GM19240 (cell line): Measurements from ENCODE around the gene PPARG.

ENCODE experiments used
- DNase-seq: peaks from one replicate; pipeline ENCODE4 v3.0.0; 2011; ENCODE audit warnings: low spot score; ENCODE audit not compliant: insufficient read length

The PPARG gene

DNA sequence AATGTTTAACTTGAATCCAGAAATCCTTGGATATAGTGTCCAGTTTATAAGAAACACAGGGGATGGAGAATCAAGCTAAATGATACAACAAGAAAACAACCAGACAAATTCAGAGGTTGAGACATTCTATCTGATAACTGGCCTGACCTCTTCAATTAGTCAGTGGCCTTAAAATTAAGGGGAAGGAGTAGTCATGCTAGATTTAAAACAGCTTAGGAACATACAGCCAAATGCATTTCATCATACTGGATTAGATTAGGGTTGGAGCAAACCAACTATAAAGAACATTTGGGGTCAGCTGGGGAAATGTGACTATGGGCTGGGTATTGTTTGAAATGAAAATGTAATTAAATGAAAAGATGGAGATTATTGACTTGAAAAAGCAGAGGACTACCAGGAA lies 53.3 kb downstream of the PPARG start:
- no peak for DNase-seq

DNA sequence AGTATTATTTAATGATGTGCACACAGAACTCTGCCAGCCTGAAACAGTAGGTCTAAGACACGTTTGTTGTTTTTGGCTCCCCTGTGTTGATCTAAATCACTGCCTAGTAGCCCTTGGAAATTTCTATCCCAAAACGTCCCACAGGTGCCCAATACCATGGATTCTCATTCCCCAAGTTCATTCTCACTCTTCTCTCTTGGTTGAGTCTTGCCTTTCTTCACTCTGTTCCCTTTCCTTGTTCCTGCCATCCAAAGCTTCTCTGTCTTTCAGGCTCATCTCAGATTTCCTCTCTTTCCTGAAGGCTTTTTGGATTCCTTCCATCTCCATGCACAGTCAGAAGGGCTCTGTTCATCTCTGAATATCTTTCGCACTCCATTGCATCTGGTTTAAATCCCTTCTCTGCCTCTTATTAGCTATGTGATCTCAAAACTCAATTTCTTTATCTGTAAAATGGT lies 54.2 kb downstream of the PPARG start:
- no peak for DNase-seq

DNA sequence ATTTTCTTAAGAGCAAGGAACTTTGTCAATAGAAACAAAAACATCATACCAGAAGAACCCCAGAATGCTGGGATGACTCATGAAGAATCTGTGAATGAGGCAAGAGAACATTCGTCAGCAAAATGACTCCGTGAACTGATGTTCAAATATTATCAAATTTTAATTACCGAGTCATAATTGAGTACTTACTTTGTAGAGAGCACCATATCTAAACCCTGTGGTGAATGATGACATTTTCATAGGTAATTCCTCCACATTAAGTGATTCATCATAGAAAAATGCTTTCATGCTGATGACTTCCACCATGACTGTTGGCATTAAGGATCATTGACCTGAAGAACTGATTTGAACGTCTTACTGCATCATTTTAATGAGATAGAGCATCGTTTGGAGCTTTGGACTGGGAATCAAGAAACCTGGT lies 56.3 kb downstream of the PPARG start:
- no peak for DNase-seq

DNA sequence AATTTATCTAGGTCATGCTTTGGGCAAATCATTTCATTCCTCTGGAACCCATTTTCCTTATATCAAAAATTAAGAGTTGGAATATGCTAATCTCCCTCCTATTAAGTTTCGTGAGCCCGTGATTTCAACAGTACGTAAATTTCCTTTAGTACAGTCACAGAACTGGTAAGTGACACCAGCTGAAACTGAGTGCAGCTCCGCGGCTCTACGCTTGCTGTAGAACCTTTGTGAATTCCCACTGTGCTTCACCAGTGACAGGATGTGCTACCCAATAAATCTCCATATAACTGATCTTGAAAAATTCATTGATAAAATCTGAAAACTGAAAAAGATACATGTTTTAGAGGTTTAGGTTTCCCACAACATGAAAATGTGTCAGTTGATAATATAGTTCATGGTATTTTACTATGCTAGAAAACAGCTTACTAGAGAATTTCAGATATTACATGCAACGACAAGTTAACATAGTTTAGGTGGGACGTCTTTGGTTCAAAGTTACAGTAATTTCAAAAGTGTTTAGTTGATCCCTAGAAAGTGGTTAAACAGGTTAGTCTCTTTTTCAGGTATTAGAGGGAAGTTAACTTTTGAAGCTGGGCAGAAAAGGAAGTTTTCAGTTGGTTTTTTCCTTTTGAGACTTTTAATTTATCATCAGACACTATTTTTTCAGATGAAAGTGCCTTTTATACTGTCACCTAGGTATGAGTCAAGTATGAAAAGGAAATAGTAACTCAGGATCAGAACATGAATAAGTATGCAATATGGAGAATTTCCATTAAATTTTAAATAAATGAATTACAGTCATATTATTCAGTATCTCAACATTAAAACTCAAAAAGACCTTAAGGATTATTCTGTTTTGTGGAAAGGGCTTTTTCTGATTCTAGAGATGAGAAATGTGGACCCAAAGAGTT lies 57.0 kb downstream of the PPARG start:
- no peak for DNase-seq

DNA sequence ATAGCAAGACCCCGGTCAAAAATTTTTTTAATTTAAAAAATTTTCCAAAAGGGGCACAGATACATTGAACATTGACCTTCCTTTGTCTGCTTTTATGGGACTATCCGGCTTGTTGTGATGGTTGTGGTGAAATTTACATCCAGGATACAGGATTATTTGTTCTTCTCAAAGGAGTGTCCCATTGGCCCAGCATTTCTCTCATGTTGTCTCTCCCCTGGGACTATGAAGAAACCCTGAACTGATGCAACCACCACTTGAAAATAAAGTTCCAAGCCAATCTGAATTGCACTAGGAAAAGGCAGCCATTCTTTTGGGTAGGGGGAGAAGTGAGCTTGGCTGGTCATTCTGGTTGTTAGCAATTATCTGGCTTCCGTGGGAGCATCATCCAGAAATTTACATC lies 58.4 kb downstream of the PPARG start:
- no peak for DNase-seq

DNA sequence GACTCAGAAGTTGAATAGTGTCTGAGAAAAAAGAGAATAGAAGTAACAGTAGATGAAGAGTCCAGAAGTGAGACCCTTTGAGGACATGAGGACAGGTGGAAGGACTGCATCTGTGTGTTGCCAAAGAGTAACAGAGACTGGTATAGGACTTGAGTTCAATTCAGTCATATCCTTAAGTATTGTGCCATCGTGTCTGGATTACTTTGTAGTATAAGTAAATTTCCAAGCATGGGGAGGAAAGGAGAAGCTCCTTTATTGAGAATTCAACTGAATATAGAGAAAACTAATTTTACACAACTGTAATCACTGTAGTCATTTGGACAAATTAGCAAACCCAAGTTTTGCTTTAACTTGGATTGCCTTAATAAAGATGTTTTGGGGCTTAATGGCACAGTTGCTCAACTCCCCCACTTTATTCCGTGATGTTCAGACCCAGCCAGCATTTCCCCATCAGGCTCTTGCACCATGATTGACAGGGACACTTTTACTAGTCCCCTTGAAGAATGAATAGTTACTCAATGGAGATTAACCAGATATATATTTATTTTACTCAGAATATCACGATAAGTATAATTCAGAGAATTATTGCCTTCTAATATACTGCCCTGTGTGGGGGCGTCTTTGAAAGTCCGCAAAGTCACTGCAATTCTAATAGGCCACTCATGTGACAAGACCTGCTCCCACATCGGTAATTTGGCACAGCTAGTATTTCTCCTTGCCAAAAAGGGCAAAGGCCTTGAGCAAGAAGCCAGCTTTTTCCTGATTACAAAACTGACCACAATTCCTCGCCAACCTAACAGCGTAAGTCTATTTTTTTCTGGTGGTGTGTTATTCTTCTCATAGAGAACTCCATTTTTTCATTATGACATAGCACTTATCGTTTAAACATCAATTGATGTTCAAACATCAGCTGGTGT lies 61.3 kb downstream of the PPARG start:
- no peak for DNase-seq

DNA sequence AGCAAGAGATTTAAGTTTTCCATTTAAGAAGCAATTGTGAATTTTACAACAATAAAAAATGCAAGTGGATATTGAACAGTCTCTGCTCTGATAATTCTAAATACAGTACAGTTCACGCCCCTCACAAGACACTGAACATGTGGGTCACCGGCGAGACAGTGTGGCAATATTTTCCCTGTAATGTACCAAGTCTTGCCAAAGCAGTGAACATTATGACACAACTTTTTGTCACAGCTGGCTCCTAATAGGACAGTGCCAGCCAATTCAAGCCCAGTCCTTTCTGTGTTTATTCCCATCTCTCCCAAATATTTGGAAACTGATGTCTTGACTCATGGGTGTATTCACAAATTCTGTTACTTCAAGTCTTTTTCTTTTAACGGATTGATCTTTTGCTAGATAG lies 62.3 kb downstream of the PPARG start:
- no peak for DNase-seq

DNA sequence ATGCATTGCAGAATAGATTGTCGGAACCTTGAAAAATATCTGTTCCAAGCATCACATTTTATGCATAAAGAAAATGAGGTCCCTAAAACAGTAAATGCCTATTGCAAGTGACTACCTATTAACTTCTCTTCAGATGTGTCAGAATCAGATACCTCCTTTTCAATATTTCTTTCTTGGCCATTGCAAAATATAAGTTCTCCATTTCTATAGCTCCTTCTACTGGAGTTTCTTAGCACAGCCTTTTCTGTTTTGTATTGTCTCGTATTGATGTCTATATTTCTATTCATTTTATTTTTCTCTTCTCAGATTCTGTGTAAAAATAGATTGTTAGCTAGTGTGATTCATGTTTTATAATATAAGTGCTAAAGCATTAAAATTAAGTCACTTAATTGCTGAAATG lies 63.4 kb downstream of the PPARG start:
- no peak for DNase-seq

DNA sequence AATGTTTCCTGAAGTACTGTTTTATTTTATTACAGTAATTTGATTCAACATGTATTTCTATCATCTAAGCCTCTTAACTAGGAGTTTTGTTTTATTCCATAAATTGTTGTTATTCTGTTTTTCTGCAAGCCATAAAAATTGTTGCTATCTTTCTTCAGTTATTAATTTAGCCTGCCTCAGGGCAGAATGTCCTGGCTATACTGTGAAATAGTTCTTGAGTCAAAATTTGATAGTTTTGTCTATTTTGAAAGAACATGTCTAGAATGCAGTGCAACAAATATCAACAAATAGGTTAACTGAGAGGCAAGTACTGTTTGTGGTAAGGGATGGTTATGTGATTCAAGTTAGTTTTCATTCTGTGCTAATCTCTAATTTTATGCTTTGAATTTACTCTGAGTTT lies 63.9 kb downstream of the PPARG start:
- no peak for DNase-seq

DNA sequence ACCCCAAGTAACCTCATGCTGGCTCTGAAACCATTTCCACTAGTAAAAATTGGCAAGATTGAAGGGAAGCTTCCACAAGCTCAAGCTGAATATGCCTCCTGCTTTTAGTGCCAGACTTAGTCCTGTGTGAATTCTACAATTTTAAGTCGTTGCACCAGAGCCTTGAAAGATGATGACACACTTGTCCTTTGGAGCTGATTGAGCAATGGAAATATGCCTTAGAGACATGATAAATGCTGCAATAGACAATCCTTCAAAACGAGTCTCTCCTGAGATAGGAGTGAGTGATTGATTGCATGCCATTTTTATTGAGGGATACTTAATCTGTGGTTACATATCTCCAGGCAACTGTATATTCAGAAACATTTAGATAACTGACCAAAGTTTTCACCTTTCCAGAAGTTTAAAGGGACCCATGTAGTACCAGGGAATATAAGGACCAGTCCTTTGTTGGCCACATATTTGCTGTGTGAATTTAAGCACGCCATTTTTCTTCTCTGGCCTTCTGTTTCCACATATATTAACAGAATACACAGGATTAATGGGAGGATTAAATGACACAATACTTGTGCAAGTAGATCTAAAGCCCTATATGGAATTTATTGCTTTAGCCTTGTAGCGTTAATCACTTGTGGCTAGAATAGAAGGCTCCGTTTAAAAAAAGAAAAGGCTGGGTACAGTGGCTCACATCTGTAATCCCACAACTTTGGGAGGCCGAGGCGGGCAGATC lies 65.1 kb downstream of the PPARG start:
- no peak for DNase-seq

DNA sequence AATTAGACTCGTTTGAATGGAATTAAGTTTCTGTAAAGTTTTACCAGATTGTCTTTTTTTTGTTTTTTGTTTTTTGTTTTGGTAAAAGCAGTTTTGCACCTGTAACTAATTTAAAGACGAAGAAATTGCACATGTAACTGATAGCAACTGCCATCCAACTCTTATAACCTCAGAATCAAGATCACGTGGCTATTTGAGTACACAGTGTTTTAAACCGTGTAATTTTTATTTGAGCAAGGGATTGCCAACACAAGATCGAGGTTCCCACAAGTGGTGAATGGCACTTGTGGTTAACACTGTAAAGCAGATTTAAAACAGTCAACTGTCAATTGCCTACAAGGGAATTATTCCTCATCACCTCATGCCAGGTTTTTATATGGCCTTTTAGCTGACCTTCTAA lies 67.3 kb downstream of the PPARG start:
- no peak for DNase-seq

DNA sequence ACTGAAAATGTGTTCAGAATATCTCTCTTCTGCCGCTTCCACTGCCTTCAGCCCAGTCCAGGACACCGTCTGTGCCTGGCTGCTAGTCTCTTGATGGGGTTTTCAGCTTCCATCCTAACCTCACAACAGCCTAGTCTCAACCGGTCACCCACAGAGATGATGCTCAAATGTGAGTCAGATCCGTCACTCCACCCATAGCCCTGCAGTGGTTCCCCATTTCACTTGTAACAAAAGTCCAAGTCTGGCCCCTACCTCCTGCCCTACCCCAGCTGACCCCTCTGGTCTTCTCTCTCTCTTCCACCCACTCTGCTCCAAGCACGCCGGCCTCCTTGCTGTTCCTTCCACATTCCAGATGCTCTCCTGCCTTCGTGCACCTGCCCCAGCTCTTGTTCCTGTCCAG lies 68.1 kb downstream of the PPARG start:
- DNase-seq: no peak

DNA sequence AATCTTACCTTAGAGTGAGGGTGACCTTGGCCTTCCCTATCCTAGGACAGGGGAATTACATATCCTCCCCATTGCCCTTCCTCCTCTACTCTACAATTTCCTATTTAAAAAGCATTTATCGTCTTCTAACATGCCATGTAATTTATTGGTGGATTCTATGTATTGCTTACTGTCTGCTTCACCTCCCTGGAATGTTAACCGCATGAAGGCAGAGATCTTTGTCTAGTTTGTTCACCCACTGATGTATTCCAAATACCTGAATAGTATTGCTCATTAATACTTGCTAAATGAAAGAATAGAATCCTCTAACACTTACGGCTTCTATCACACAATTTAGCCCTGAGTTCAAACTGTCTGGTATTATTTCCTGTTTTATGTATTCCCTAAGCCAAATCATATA lies 68.6 kb downstream of the PPARG start:
- no peak for DNase-seq

DNA sequence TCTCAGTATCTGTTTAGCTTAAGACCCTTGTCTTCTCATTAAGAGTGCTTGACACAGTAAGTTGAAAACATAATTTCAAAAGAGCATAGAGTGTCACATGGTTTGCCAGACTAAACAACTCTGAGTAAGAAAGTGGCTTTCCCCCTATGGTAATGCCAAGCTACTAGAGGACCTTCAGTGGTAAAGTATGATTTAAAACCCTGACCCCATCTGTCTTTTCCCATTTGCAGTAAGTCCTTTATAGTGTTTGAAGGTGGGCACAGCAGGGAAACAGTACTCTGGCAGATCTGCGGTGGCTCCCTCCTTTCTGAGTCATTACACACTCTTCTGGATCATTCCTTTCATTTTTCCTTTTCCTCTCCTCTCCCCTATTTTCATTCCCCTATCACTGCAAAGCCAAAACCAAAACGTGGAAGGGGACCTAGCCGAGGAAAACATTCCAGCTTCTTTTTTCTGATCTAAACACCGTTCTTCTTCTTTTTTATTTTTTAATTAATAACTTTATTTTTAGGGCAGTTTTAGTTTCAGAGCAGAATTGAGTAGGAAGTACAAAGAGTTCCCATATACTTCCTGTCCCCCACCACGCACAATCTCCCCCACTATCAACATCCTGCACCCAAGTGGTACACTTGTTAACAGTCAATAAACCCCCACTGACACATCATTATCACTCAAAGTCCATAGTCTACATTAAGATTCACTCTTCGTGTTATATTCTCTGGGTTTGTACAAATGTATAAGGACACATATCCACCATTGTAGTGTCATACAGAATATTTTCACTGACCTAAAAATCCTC lies 74.7 kb downstream of the PPARG start:
- no peak for DNase-seq

DNA sequence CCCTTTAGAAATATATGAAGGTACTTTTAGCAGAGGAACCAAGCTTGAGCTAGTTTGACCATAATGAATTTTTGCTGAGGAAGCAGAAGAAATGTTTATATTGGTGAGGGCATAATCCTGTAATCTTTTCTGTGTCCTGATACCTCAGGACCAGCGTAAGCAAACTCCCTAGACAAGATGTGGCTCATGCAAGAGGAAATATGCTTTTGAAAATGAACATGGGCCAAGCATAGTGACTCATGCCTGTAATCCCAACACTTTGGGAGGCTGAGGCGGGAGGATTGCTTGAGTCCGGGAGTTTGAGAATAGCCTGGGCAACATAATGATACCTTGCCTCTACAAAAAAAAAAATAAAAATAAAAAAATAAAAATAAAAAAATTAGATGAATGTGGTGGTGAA lies 78.5 kb downstream of the PPARG start:
- no peak for DNase-seq

DNA sequence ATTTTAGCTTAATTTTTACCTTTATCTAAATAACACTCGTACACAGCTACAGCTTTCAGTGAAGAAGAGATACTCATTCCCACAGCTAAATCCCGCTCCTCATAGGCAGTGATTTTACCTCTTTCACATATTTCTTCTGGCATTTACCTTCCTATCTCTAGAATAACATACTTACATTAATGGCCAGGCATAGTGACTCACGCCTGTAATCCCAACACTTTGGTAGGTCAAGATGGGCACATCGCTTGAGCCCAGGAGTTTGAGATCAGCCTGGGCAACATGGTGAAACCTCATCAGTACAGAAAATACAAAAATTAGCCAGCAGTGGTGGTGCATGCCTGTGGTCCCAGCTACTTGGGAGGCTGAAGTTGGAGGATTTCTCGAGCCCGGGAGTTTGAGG lies 80.2 kb downstream of the PPARG start:
- DNase-seq: no peak

DNA sequence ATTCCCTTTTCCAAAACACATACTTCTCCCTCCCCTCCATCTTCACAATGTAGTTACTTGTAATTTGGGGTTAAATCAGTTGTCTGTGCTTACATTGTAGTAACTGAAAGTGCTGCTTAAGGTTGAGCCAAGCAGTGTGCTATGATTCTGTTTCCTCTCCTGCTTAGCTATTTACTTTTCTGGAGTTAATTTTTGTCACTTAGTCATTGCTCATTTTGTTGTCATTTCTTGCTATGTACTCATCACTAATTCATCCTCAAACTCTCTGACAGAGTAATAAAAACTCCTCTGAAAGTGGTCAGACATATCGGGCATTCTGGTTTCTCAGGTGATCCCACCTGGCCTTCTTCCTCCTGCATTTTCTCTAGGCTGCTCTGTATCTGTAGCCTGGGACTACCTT lies 80.7 kb downstream of the PPARG start:
- no peak for DNase-seq

DNA sequence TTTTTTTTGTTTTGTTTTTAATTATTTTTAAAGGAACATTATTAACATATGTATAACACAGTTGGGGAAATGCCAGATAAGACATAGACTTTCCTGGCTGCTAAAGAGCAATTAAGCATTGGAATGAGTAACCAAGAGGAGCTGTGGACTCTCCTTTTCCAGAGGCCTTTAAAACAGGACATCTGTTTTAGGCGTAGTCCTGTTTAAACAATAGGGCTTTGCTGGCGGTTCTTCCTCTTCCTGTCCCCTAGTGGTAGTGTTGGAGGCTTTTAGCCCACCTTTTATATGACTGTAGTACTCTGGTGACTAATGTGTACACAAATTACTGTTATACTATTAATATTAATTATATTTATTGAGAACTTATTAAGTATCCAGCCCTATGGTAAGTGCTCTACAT lies 81.9 kb downstream of the PPARG start:
- no peak for DNase-seq

DNA sequence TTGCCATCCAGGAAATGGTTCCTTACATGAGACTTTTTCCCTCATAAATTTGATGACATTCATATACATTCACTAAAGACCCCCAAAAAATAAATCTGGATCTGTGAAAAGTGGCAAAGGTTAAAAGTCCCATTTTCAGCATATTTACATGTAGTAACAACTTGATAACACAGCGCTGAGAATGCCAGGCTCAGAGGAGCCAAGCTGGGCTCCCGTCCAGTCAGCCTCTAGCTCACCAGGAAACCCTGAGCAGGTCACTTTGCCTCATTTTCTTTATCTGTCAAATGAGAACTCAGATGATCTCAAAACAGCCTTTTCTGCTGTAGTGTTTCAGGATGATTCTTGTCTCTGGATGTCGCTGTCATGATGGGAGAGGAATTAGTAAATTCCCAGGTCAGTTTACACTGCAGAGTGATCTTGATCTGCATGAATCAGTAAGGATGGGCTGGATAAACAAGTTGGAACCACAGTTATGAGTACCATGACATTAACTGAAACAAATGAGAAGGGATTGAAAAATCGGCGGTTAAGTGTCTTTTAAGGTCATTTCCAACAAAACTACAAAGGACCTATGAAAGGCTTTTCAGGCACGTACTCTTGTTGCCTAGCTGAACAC lies 82.8 kb downstream of the PPARG start:
- DNase-seq: no peak

DNA sequence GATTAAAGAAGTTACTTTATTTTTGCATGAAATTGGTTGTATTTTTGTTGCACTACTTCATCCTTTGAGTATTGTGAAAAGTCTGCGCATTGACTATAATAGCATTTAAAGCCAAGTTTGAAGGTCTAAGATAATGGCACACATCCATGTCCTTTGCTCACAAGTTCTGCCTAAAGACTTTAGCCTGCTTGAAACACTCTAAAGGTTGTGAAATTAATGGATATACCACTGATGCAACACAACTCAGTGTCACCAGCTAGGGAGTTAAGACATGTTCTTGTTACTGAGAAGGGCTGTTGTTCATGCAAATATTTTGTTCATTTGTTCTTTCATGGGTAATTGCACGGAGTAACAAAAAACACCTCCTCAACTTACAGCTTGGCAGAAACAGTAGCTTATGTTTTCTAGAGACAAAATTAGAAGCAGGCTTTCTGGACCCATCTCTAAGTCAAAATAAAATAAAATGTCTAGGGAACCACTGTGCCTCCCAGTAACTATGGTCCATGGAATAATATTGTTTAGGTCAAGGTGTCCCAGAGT lies 83.9 kb downstream of the PPARG start:
- no peak for DNase-seq
